ENCODE data around the gene RAD51C. TPM values are rescaled to one million over a fixed set of nuclear protein-coding genes. Genes with fewer than 3 reads are reported as not detected.
"Not testable (repeated sequence)": the region's sequence is repeated elsewhere in the genome, so short reads cannot be mapped to it uniquely, and the experiment has no call there.

RAD51C gene
- total RNA-seq, 2 experiments from 2014 or later: 85.4 to 87.2 TPM

DNA sequence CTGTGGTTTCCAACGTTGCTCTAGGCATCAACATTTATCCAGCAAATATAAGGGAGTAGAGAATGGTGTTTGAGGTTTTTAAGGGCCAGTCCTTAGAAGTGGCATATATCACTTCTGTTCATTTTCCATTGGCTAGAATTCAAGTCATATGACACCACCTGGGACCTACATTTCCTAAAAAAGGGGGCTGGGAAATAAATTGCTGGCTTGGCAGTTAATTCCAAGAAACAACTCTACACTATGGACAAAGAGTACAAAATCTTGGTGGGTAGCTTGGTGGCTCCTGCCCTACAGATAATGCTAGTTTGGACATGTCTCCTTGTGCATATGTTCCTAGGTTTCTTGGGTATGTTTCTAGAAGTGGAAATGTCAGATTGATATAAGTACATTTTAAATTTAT is 70.9 kb downstream of the RAD51C start:
- CTCF ChIA-PET: no interaction called here
- Mint-ChIP-seq H3K9me3 (ENCODE audit: low read depth) (no peaks in the 10 kb centered on the region), H3K27ac (no peak overlapping the region), H3K4me1 (no peaks in the 10 kb centered on the region), H3K27me3 (peaks cover 33% of the 10 kb centered on the region), H3K36me3 (ENCODE audit: low read depth) (no peaks in the 10 kb centered on the region), H3K4me3 (no peak overlapping the region)
- POLR2A ChIA-PET: no interaction called here
- DNase-seq (no peak), ATAC-seq (no peak)
- intact Hi-C loops (cut with DNase I, micrococcal nuclease): no loop called here

DNA sequence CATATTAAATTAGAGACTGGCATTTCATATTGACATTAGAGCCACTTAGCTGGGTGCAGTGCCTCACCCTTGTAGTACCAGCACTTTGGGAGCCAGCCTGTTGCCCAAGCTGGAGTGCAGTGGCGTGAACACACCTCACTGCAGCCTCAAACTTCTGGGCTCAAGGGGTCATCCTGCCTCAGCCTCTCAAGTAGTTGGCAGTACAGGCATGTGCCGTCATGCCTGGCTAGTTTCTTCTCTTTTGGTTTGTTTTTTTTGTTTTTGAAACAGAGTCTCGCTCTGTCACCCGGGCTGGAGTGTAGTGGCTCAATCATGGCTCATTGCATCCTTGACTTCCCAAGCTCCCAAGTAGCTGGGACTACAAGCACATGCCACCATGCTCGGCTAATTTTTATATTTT is 72.0 kb downstream of the RAD51C start:
- intact Hi-C loops (cut with DNase I, micrococcal nuclease): no loop called here
- no peak for ATAC-seq
- Mint-ChIP-seq H3K4me3 (no peak overlapping the region), H3K4me1 (no peaks in the 10 kb centered on the region), H3K27me3 (peaks cover 25% of the 10 kb centered on the region), H3K36me3 (ENCODE audit: low read depth) (no peaks in the 10 kb centered on the region), H3K9me3 (ENCODE audit: low read depth) (no peaks in the 10 kb centered on the region), H3K27ac (no peak overlapping the region)
- ChIA-PET CTCF (no interaction called here), POLR2A (no interaction called here)
- DNase-seq: no peak

DNA sequence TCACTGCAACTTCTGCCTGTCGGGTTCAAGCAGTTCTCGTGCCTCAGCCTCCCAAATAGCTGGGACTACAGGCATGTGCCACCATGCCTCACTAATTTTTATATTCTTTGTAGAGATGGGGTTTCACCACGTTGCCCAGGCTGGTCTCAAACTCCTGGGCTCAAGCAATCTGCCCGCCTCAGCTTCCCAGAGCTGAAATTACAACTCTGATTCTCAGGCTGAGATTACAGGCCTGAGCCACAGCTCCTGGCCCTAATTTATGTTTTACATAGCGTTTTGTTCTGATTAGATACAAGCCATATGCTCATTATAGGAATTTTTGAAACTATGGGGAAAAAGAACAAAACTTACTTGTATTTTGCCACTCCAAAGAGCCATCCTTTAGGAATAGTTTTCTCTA is 86.1 kb downstream of the RAD51C start:
- CTCF ChIA-PET: interaction anchor here (1.2 kb wide), 1 partner anchor 17 kb away, joined by 4 read pairs; no protein-coding TSS in a partner anchor
- POLR2A ChIA-PET: interaction anchor here (0.6 kb wide), 1 partner anchor 90 kb away, joined by 4 read pairs; no protein-coding TSS in a partner anchor
- H3K27me3 Mint-ChIP-seq; H3K36me3 Mint-ChIP-seq (ENCODE audit: low read depth); H3K9me3 Mint-ChIP-seq (ENCODE audit: low read depth); H3K4me1 Mint-ChIP-seq; intact Hi-C loops (cut with DNase I, micrococcal nuclease); H3K4me3 Mint-ChIP-seq; H3K27ac Mint-ChIP-seq; DNase-seq; ATAC-seq: not testable (repeated sequence)

GRCh38 chr17:58779446-58779845 is 87.0 kb downstream of the RAD51C start:
- Mint-ChIP-seq H3K9me3 (ENCODE audit: low read depth) (no peaks in the 10 kb centered on the region), H3K27ac (no peak overlapping the region), H3K27me3 (peaks cover 2% of the 10 kb centered on the region), H3K36me3 (ENCODE audit: low read depth) (no peaks in the 10 kb centered on the region), H3K4me1 (no peaks in the 10 kb centered on the region), H3K4me3 (no peak overlapping the region)
- ChIA-PET POLR2A (no interaction called here), CTCF (no interaction called here)
- intact Hi-C loops (cut with DNase I, micrococcal nuclease): no loop called here
- ATAC-seq: no peak
- DNase-seq: no peak

DNA sequence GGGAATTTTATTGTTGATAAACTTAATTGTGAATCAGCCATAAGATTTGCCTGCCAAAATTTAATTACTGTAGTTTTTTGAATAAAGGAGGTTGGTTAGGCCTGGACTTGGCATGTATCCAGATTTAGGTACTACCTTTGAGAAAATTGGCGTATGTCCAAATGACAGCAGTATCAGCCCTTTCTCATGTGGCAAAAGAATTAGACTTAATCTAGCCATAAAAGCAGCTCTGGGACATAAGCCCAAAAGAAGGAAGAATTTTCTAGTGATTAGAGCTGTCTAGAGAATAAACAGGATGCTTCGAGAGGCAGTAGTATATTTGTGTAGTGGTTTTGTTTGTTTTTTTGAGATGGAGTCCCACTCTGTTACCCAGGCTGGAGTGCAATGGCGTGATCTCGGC is 91.0 kb downstream of the RAD51C start:
- no peaks in the 10 kb centered on the region for H3K9me3 Mint-ChIP-seq (ENCODE audit: low read depth)
- intact Hi-C loops (cut with DNase I, micrococcal nuclease): no loop called here
- no peaks in the 10 kb centered on the region for H3K36me3 Mint-ChIP-seq (ENCODE audit: low read depth)
- H3K27me3 Mint-ChIP-seq: peaks cover 3% of the 10 kb centered on the region
- no peak overlapping the region for H3K27ac Mint-ChIP-seq
- H3K4me3 Mint-ChIP-seq: no peak overlapping the region
- CTCF ChIA-PET: interaction anchor here (1.3 kb wide), 1 partner anchor 31 kb away, joined by 3 read pairs; no protein-coding TSS in a partner anchor
- POLR2A ChIA-PET: no interaction called here
- DNase-seq (no peak), ATAC-seq (no peak)
- H3K4me1 Mint-ChIP-seq: no peaks in the 10 kb centered on the region

GRCh38 chr17:58785097-58785496 is 92.7 kb downstream of the RAD51C start:
- DNase-seq (no peak), ATAC-seq (no peak)
- Mint-ChIP-seq H3K27me3 (peaks cover 6% of the 10 kb centered on the region), H3K4me1 (peaks cover 5% of the 10 kb centered on the region), H3K27ac (no peak overlapping the region), H3K36me3 (ENCODE audit: low read depth) (no peaks in the 10 kb centered on the region), H3K4me3 (no peak overlapping the region), H3K9me3 (ENCODE audit: low read depth) (no peaks in the 10 kb centered on the region)
- ChIA-PET CTCF (interaction anchor here (1.6 kb wide), 1 partner anchor 74 kb away, joined by 4 read pairs; no protein-coding TSS in a partner anchor), POLR2A (no interaction called here)
- intact Hi-C loops (cut with DNase I, micrococcal nuclease): no loop called here

Other genes starting within 250 kb of the RAD51C start
- 1 to 10 TPM; 2.6 to 3.1 TPM for gene HSF5, start 204.2 kb upstream of the RAD51C start, total RNA-seq
- 10 to 100 TPM; 69.2 to 77.9 TPM for gene MTMR4, start 178.0 kb upstream of the RAD51C start, total RNA-seq
- under 1 TPM; 0.14 to 0.21 TPM for gene TEX14, start 557 bp upstream of the RAD51C start, total RNA-seq
- gene PPM1E, start 63.3 kb downstream of the RAD51C start, total RNA-seq: not detected